GM12801 (cell line): ENCODE data around the gene TBXAS1.

Experiments used
- TF ChIP-seq, protein P1 (sequence below): IDR thresholded peaks from one replicate; pipeline ENCODE4 v1.5.1; 2011; ENCODE audit warnings: control low read depth; ENCODE audit not compliant: insufficient read length; ENCODE audit errors: extremely low read depth

Gene TBXAS1

DNA sequence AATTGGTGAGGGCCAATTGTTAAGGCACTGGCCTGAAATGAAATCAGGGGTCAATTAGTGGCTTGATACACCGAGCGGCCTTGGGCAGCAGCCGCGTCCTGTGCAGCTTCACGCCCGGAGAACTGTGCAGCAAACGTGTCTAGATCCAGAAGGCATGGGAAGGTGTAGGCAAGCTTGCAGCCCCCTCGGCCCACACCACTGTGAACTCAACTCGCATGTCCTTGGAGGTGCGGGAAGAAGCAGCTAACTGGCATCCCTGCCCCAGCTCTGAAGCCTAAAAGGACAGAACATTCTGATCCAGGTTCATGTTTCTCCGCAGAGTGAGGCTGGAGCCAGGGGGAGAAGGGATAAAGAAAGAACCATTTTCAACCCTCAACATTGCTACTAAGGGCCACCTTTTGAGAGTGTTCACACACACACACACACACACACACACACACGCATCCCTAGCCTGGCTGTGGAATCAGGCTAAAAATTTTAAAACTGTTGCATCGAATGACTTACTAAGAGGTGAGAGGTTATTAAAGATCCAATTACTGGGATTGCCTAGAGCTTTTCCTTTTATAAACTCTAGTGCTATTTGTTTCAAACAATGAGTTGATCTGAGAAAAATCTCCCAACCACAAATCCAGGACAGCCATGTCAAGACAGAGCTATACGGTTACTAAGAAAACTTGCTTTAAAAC, 129.7 kb downstream of the TBXAS1 start:
- TF ChIP-seq, protein P1, sequence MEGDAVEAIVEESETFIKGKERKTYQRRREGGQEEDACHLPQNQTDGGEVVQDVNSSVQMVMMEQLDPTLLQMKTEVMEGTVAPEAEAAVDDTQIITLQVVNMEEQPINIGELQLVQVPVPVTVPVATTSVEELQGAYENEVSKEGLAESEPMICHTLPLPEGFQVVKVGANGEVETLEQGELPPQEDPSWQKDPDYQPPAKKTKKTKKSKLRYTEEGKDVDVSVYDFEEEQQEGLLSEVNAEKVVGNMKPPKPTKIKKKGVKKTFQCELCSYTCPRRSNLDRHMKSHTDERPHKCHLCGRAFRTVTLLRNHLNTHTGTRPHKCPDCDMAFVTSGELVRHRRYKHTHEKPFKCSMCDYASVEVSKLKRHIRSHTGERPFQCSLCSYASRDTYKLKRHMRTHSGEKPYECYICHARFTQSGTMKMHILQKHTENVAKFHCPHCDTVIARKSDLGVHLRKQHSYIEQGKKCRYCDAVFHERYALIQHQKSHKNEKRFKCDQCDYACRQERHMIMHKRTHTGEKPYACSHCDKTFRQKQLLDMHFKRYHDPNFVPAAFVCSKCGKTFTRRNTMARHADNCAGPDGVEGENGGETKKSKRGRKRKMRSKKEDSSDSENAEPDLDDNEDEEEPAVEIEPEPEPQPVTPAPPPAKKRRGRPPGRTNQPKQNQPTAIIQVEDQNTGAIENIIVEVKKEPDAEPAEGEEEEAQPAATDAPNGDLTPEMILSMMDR: no peak

DNA sequence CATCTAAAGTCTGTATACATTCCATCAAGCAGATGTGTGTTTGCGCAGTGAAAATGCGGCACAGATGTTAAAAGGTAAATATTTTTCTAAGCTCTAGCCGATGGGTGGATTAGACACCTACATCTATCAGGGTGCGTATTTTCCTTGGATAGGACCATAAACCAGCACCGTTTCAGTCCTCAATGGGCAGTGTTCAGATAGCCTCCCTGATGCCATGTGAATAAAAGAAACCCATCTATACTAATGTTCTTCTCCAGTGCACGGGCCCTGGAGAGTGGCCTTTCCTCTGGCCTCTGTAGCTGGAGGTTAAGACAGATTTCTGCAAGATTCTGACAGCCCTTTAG, 130.2 kb downstream of the TBXAS1 start:
- TF ChIP-seq, protein P1: no peak

DNA sequence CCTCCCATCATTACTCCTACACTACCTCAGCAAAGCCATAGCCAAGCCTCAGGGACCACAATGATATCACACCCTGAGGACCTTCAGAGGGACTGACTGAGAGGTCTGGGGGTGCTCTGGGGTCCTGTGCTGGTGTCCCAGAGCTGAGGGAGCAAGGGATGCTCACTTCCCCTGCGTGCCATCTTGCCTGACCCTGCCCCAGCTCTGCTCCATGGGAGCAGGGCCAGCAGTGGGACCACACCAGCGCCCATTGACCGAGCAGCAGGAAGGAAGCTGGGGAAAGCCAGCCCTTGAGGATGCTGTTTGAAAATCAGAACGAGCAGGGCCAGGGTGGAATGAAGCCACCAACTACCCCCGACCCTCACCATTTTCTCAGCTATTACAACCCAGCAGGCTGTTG, 130.7 kb downstream of the TBXAS1 start:
- TF ChIP-seq, protein P1: no peak

DNA sequence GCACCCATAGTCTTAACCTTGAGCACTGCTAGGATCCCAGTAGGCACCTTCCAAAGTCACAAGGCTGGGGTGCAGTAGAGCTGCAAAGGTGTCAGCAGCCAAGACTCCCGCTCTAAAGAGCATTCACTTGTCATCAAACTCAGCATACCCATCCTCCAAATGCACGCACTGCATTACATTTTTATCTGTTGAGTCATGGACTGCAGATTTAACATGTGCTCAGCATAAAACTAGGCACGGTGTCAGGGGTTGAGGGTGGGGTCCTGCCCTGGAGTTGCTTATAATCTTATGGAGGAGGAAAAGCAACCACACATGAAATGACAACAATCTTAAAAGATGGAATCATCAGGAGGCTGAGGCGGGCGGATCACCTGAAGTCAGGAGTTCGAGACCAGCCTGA, 131.1 kb downstream of the TBXAS1 start:
- TF ChIP-seq, protein P1: no peak

DNA sequence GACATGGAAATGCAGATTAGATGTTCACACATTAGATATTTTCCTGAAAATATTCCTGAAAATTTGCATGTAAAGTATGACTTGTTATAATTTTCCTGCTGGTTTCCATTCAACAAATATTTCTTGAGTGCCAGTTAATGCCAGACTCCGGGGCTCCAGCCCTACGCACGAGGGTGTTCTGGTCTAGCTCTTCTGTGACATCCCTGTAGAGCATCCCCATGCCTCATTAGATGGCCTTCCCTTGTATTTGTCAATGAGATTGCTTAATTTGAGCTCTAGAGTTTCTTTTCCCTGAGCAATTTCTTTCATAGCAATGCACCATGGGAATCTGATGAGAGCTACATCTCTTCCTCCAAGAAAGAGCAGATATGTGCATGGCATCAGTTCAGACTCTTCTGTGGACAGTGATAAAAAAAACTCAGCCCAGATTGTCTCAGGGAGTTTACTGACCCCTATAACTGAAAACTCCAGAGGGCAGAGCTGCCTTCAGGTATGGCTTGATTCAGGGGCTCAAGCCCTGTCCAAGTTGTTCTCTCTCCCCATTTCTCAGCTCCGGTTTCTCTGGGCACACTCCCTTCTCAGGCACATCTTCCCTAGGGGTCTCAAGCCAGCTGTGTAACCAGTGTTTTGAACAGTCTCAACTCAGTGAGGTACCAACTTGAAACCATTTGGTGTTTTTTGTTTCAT, 137.0 kb downstream of the TBXAS1 start:
- TF ChIP-seq, protein P1: no peak

DNA sequence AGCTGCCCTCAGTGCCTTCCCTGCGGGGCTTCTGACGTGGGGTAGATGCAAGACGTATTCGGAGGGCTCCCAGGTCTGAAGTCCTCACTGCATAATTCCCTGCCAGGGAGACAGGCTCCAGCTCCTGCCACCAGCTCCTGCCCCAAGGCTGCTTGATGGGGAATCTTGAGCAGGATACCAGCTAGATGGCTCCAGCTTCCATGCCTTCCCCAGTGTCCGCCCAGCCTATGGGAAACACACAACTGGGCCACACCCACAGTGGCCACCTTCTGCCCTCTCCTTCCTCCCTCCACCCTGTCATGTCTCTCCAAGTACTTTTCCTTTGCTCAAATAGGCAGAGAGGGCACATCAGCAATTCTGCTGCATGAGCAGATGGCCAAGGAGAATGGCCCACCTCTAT, 137.9 kb downstream of the TBXAS1 start:
- TF ChIP-seq, protein P1: no peak

DNA sequence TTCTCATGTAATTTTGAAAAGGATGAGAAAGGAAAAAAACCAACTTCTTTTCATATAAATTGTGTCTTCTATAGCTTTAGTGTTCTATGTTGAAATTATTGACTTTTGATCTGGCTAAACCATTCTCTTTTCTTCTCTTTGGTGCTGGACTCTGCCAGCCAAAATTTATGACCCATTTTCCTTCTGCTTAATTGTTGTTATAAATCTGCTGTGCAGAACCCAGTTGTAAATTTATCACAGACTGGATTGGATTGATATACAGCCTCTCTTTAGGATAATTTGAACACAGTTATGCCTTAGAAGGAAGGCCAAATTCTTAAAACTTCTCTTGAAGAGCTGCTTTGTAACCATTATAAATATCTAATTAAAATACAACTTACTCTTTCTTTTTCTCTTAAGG, 139.9 kb downstream of the TBXAS1 start:
- TF ChIP-seq, protein P1: no peak
